ENCODE results near the gene CMSS1.

- no peak for TF ChIP-seq CTCF (IDR thresholded peaks at IDR 0.05)
- no peak for TF ChIP-seq POLR2A (IDR thresholded peaks at IDR 0.05)
Measured at GRCh38 chr3:100197876-100198275, 380.2 kb downstream of the CMSS1 start.

Data from heart left ventricle (tissue), 13 donors.